Colonic mucosa (tissue), 4 donors: ENCODE data around the gene RAB3C. TPM values are rescaled to one million over a fixed set of nuclear protein-coding genes. Genes with fewer than 3 reads are reported as not detected.

Source experiments
- DNase-seq: peaks from one replicate; pipeline ENCODE4 v3.0.0-alpha.2; 2020
- H3K27ac ChIP-seq: fragments of 200-600 bp; one replicate; pipeline ENCODE4 v1.8.0; 2021
- H3K27me3 ChIP-seq: fragments of 200-600 bp; one replicate; pipeline ENCODE4 v1.8.0; 2021
- H3K36me3 ChIP-seq: fragments of 200-600 bp; one replicate; pipeline ENCODE4 v1.8.0; 2021
- H3K4me1 ChIP-seq: fragments of 200-600 bp; one replicate; pipeline ENCODE4 v1.8.0; 2021; ENCODE audit warnings: mild to moderate bottlenecking
- H3K4me3 ChIP-seq: fragments of 200-600 bp; one replicate; pipeline ENCODE4 v1.8.0; 2021
- H3K9ac ChIP-seq, 2 donors: one replicate each; pipeline ENCODE4 v1.7.0; 2013; ENCODE audit warnings: control low read depth in 2 of 2, low read depth in 2 of 2, low read length in 2 of 2
- H3K9me3 ChIP-seq: fragments of 200-600 bp; one replicate; pipeline ENCODE4 v1.8.0; 2021
- intact Hi-C: fragments of 100-400 bp; cut with DNase I; formaldehyde crosslinking; loops from one replicate; pipeline ENCODE4 v1.14.1; 2022
- total RNA-seq, 2 donors: library from RNA; stranded (reverse); fragmentation: NEBNext Ultra II Directional in 1 of 2; extraction: Animal tissue kit (Norgen Biotek cat#: 25700) in 1 of 2; gene quantifications; one replicate each; pipeline ENCODE4 v1.2.1, GENCODE V29; 2021
- TF ChIP-seq, protein P1 (sequence below): fragments of 200-600 bp; IDR thresholded peaks from one replicate; pipeline ENCODE4 v1.8.0; 2022; ENCODE audit warnings: antibody characterized with exemption, mild to moderate bottlenecking
- donor health status: healthy.
- donor health status: DM: no; HTN: no; CAD: no.
- donor health status: DM: no; HTN: no; CAD: no.

Gene RAB3C
- total RNA-seq, 2 donors from 2014 or later, result 1.1 to 1.2 TPM

DNA sequence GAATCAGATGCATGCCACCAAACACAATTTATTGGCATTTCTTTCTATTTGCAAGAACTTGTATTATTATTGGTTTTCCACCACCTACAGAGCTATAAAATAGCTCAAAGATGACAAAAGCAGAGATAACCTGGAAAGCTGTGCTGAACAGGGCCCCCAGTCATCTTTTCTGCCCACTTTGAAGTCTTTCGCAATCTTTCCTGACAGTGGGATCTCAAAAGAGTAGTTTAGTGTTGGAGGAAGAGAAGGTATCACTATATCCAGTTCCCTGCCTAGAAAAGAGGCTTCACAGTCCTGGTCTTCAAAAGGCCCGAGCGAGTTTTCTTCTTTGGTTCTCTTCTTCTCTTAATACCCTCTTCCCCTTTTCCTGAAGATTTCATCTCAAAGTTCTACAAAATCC lies 231.0 kb downstream of the RAB3C start:
- no peak for DNase-seq
- Histone ChIP-seq H3K36me3 (no peaks in the 10 kb centered on the region), H3K27me3 (no peaks in the 10 kb centered on the region), H3K4me1 (no peaks in the 10 kb centered on the region), H3K4me3 (no peak overlapping the region), H3K9ac (no peak overlapping the region), H3K9me3 (no peaks in the 10 kb centered on the region), H3K27ac (no peak overlapping the region)
- intact Hi-C loops, result loop anchor here (5.0 kb wide), 1 partner anchor 317 kb away; no protein-coding TSS in a partner anchor
- TF ChIP-seq, protein P1, sequence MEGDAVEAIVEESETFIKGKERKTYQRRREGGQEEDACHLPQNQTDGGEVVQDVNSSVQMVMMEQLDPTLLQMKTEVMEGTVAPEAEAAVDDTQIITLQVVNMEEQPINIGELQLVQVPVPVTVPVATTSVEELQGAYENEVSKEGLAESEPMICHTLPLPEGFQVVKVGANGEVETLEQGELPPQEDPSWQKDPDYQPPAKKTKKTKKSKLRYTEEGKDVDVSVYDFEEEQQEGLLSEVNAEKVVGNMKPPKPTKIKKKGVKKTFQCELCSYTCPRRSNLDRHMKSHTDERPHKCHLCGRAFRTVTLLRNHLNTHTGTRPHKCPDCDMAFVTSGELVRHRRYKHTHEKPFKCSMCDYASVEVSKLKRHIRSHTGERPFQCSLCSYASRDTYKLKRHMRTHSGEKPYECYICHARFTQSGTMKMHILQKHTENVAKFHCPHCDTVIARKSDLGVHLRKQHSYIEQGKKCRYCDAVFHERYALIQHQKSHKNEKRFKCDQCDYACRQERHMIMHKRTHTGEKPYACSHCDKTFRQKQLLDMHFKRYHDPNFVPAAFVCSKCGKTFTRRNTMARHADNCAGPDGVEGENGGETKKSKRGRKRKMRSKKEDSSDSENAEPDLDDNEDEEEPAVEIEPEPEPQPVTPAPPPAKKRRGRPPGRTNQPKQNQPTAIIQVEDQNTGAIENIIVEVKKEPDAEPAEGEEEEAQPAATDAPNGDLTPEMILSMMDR, result no peak

DNA sequence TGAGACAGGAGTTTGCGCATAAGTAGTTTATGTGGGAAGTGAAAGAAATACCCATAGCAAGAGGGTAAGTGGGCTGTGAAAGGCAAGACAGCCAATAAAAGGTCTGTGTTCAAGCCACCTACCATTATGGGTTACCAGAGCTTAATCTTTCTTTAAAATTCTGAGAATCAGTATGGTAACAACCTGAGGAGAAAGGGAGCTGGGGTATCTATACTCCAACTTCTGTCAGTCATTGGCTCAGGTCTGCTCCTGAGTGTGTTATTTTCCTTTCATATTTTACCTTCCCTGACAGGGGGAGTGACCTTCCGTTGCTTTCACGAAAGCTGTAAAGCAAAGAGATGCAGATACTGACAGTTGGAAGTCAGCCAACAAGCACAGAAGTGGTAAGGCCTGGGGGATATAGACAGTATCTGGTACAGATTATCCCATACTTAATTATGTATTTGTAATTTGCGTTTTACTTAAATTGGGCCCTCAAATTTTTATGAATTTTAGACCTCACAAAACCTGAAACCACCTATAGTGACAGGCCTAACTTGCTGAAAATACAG lies 233.4 kb downstream of the RAB3C start:
- TF ChIP-seq, protein P1, result no peak
- H3K36me3 ChIP-seq, result no peaks in the 10 kb centered on the region
- DNase-seq, result no peak
- H3K27me3 ChIP-seq, result no peaks in the 10 kb centered on the region
- H3K27ac ChIP-seq, result no peak overlapping the region
- H3K9ac ChIP-seq, result no peak overlapping the region
- H3K4me3 ChIP-seq, result no peak overlapping the region
- intact Hi-C loops, result no loop called here
- H3K9me3 ChIP-seq, result no peaks in the 10 kb centered on the region
- H3K4me1 ChIP-seq, result no peaks in the 10 kb centered on the region

DNA sequence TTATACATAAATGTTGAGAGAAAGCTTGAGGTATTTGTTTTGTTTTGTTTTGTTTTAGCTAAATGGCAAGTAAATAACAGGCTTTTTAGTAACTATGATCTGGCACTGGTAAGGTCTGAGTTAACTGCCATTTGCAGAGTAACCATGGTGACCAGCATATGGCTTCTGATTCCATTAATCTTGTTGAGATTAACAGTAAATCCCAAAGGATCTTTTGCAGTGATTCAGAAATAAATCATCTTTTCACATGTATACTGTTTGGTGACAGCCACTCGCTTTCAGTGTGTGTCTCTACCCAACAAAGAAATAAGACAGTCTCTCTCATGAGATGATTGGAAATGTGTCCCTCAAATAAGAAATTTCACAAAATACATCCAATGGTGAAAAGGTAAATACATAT lies 235.6 kb downstream of the RAB3C start:
- Histone ChIP-seq H3K27me3 (no peaks in the 10 kb centered on the region), H3K27ac (no peak overlapping the region), H3K9me3 (no peaks in the 10 kb centered on the region), H3K4me3 (no peak overlapping the region), H3K36me3 (no peaks in the 10 kb centered on the region), H3K9ac (no peak overlapping the region), H3K4me1 (no peaks in the 10 kb centered on the region)
- DNase-seq, result no peak
- intact Hi-C loops, result no loop called here
- TF ChIP-seq, protein P1, result no peak

DNA sequence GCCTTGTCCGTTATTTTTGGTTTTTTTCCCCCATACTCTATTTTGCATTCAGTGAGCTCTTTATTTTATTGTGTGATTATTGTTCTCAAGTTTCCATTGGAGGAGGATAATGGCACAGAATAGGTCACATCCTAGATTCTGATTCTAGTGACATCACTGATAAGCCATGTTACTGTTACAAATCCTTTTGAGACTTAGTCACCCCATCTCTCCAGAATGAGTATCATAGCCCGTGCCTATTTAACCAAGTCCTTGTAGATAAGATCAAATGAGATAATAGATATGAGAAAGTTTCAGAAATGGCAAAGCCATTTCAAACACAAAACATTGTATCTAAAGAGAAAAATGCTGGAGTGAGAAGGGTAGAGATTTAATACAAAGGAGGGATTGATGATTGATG lies 242.6 kb downstream of the RAB3C start:
- no peak for DNase-seq
- no peaks in the 10 kb centered on the region for H3K27me3 ChIP-seq
- H3K36me3 ChIP-seq, result no peaks in the 10 kb centered on the region
- no peak overlapping the region for H3K9ac ChIP-seq
- no peak overlapping the region for H3K4me3 ChIP-seq
- TF ChIP-seq, protein P1, result no peak
- H3K27ac ChIP-seq, result no peak overlapping the region
- no peaks in the 10 kb centered on the region for H3K9me3 ChIP-seq
- no peaks in the 10 kb centered on the region for H3K4me1 ChIP-seq
- intact Hi-C loops, result no loop called here

DNA sequence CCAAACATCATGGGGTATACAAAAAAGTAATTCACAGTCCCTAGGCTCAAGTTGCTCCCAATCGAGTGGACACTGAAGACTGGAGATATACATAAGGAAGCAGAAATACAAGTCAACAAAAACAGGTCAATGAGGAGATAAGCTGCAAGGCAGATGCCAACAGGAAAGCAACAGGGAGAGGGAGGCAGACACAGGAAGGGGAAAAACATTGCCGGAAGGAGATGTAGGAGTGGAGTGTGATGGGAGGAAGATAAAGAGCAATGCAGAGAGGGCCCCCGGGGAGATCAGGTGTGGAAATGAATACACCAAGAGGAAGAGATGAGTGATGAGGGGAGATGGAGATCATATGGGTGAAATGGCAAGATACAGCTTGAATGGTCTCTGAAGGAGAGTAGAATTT lies 243.0 kb downstream of the RAB3C start:
- intact Hi-C loops, result no loop called here
- TF ChIP-seq, protein P1, result no peak
- no peaks in the 10 kb centered on the region for H3K27me3 ChIP-seq

More for the DNA sequence above, 243.0 kb downstream of the RAB3C start:
- H3K4me3 ChIP-seq, result no peak overlapping the region
- no peak overlapping the region for H3K27ac ChIP-seq
- DNase-seq, result no peak
- H3K9me3 ChIP-seq, result no peaks in the 10 kb centered on the region
- H3K36me3 ChIP-seq, result no peaks in the 10 kb centered on the region
- no peaks in the 10 kb centered on the region for H3K4me1 ChIP-seq
- H3K9ac ChIP-seq, result no peak overlapping the region
